Progenitor cell of endocrine pancreas (in vitro differentiated cells): ENCODE results near the gene PTMA. TPM values are rescaled to one million over a fixed set of nuclear protein-coding genes. Genes with fewer than 3 reads are reported as not detected.
A peak's percentile ranks its signal among the peaks of the same experiment; 100 is the strongest.

Experiments used
- DNase-seq: peaks from one replicate; pipeline ENCODE4 v3.0.0; 2021; ENCODE audit warnings: low spot score; ENCODE audit not compliant: unreplicated experiment
- H3K27ac Mint-ChIP-seq: 2 replicates; pipeline ENCODE4 v1.8.0; 2021; ENCODE audit warnings: mild to moderate bottlenecking, moderate library complexity, mixed read lengths
- H3K27me3 Mint-ChIP-seq: 2 replicates; pipeline ENCODE4 v1.8.0; 2021; ENCODE audit warnings: mixed read lengths
- H3K36me3 Mint-ChIP-seq: 2 replicates; pipeline ENCODE4 v1.8.0; 2022; ENCODE audit warnings: mixed read lengths; ENCODE audit not compliant: insufficient read depth
- H3K4me1 Mint-ChIP-seq: 2 replicates; pipeline ENCODE4 v1.8.0; 2021; ENCODE audit warnings: low read depth, mixed read lengths
- H3K4me3 Mint-ChIP-seq: 2 replicates; pipeline ENCODE4 v1.8.0; 2021; ENCODE audit warnings: low read depth, mild to moderate bottlenecking, moderate library complexity, mixed read lengths
- H3K9me3 Mint-ChIP-seq: 2 replicates; pipeline ENCODE4 v1.8.0; 2021; ENCODE audit warnings: low read depth, mixed read lengths
- CTCF ChIP-seq: fragments of 200-600 bp; sonication (generic); IDR thresholded peaks from one replicate; pipeline ENCODE4 v1.5.0; 2021; ENCODE audit warnings: antibody characterized with exemption, mild to moderate bottlenecking; ENCODE audit not compliant: unreplicated experiment
- total RNA-seq: library from RNA; stranded (reverse); gene quantifications from 2 replicates; pipeline ENCODE4 v1.2.1, GENCODE V29; 2021

PTMA gene
- total RNA-seq, 1 donor from 2014 or later: 1,116 TPM

GRCh38 chr2:231692847-231693246 is 15.5 kb upstream of the PTMA start:
- no peak for DNase-seq
- H3K27ac Mint-ChIP-seq: no peak overlapping the region
- no peaks in the 10 kb centered on the region for H3K27me3 Mint-ChIP-seq
- peak; percentile 10 for TF ChIP-seq CTCF
- H3K4me3 Mint-ChIP-seq: no peak overlapping the region
- H3K9me3 Mint-ChIP-seq: no peaks in the 10 kb centered on the region
- peaks cover 3% of the 10 kb centered on the region for H3K4me1 Mint-ChIP-seq
- H3K36me3 Mint-ChIP-seq: no peaks in the 10 kb centered on the region

GRCh38 chr2:231693956-231694355 is 14.4 kb upstream of the PTMA start:
- H3K27me3 Mint-ChIP-seq: no peaks in the 10 kb centered on the region
- no peaks in the 10 kb centered on the region for H3K36me3 Mint-ChIP-seq
- H3K9me3 Mint-ChIP-seq: no peaks in the 10 kb centered on the region
- no peak for DNase-seq
- no peak overlapping the region for H3K27ac Mint-ChIP-seq
- no peak for TF ChIP-seq CTCF
- no peak overlapping the region for H3K4me3 Mint-ChIP-seq
- H3K4me1 Mint-ChIP-seq: peaks cover 3% of the 10 kb centered on the region

- Mint-ChIP-seq H3K36me3 (no peaks in the 10 kb centered on the region), H3K9me3 (no peaks in the 10 kb centered on the region), H3K4me1 (peaks cover 2% of the 10 kb centered on the region), H3K27me3 (no peaks in the 10 kb centered on the region), H3K4me3 (no peak overlapping the region), H3K27ac (no peak overlapping the region)
- no peak for DNase-seq
- no peak for TF ChIP-seq CTCF
Measured at GRCh38 chr2:231696004-231696367, 12.3 kb upstream of the PTMA start.

- TF ChIP-seq CTCF: no peak
- DNase-seq: no peak
- no peak overlapping the region for H3K4me3 Mint-ChIP-seq
- no peak overlapping the region for H3K27ac Mint-ChIP-seq
- H3K36me3 Mint-ChIP-seq: no peaks in the 10 kb centered on the region
- no peaks in the 10 kb centered on the region for H3K27me3 Mint-ChIP-seq
- H3K9me3 Mint-ChIP-seq: no peaks in the 10 kb centered on the region
- H3K4me1 Mint-ChIP-seq: no peaks in the 10 kb centered on the region
Measured at GRCh38 chr2:231699006-231699405, 9.3 kb upstream of the PTMA start.

GRCh38 chr2:231701456-231702373 is 6.6 kb upstream of the PTMA start:
- H3K4me1 Mint-ChIP-seq: peaks cover 2% of the 10 kb centered on the region
- no peaks in the 10 kb centered on the region for H3K36me3 Mint-ChIP-seq
- H3K27me3 Mint-ChIP-seq: no peaks in the 10 kb centered on the region
- H3K9me3 Mint-ChIP-seq: no peaks in the 10 kb centered on the region
- H3K27ac Mint-ChIP-seq: no peak overlapping the region
- H3K4me3 Mint-ChIP-seq: no peak overlapping the region
- no peak for DNase-seq
- TF ChIP-seq CTCF: no peak
